ENCODE results near the gene CLEC2D.
"Not testable (repeated sequence)": the region's sequence is repeated elsewhere in the genome, so short reads cannot be mapped to it uniquely, and the experiment has no call there.

Gene CLEC2D

GRCh38 chr12:9731393-9731792, 61.9 kb downstream of the CLEC2D start:
- DNase-seq = no peak

- DNase-seq = no peak
These were observed 62.3 kb downstream of the CLEC2D start for GRCh38 chr12:9731797-9732196.

DNA sequence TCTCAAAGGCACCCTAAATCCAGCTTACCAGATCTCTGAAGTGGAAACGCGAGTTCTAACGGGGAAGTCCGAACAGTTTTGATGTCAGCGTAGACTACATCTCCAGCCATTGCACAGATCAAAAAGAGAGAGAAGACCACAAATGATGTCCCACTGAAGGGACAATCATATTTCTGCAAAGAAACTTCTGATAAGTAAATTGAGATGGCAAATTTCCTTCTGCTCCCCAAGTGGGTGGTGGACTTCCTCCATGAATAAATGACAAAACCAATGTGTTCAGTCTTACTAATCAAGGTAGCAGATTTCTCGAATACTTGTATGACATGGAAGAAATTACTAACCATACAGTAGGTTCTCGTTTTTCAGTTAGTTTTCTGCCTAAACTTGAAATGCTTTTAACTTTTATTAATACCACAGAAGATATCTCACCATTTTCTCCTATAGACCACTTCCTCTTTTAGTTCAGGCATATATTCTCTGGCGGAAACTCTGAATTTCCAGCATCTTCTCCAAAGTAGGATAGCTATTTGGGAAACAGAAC, 63.5 kb downstream of the CLEC2D start, which contains the start of gene CLECL1:
Gene CLECL1 (minus strand): TSS at position 177 of the 541 bp plus-strand sequence.
- DNase-seq = no peak

GRCh38 chr12:9735601-9736000, 66.1 kb downstream of the CLEC2D start:
- no peak for DNase-seq

- no peak for DNase-seq
These were observed 67.6 kb downstream of the CLEC2D start for GRCh38 chr12:9736936-9737705.

GRCh38 chr12:9738905-9739304, 69.4 kb downstream of the CLEC2D start:
- not testable (repeated sequence) for DNase-seq

DNA sequence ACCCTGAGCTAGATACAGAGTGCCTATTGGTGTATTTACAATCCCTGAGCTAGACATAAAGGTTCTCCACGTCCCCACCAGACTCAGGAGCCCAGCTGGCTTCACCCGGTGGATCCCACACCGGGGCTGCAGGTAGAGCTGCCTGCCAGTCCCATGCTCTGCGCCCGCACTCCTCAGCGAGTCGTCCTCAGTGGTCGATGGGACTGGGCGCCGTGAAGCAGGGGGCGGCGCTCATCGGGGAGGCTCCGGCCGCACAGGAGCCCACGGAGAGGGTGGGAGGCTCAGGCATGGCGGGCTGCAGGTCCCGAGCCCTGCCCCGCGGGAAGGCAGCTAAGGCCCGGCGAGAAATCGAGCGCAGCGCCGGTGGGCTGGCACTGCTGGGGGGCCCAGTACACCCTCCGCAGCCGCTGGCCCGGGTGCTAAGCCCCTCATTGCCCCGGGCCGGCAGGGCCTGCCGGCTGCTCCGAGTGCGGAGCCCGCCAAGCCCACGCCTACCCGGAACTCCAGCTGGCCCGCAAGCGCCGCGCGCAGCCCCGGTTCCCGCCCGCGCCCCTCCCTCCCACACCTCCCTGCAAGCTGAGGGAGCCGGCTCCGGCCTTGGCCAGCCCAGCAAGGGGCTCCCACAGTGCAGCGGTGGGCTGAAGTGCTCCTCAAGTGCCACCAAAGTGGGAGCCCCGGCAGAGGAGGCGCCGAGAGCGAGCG, 70.0 kb downstream of the CLEC2D start:
- not testable (repeated sequence) for DNase-seq

DNA sequence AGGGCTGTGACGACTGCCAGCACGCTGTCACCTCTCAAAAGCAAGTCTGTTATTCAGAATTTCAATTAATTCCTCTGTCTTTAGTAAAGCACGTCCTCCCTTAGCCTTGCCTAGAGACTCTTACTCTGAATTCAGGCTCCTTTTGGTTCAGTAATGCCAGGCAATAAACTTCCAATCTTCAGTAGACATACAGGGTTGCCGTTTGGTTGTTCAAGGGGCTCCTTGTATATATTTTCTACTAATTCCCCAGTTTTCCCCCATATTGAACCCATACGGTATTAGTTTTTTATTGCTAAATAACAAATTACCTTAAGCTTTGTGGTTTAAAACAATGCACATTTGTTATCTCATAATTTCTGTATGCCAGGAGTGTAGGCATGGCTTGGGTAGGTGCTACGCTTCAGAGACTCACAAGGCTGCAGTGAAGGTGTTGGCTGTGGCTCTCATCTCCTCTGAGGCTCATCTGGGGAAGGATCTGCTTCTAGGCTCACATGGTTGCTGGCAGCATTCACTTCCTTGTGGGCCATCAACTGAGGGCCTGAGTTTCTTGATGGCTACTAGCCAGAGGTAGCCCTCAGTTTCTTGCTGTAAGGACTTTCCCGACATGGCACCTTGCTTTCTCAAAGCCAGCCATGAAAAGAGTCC, 70.7 kb downstream of the CLEC2D start:
- DNase-seq = no peak

DNA sequence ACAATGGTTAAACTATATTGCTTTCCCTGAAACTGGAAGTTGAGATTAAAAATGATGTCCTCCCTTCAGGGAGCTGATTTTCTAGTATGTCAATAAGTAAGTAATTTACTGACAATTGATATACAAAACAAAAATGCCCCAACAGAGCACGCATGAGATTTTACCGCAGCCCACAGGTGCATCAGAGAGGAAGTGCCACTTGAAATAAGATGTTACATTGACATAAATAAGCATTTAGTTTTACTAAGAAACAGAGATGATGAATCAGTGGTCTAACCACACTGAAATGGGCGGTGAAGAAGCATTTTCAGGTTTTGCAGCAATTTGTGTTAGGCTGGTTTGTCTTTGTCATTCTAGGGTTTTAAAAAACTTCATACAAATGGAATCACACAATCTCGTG, 72.2 kb downstream of the CLEC2D start:
- peak; percentile 74 for DNase-seq

DNA sequence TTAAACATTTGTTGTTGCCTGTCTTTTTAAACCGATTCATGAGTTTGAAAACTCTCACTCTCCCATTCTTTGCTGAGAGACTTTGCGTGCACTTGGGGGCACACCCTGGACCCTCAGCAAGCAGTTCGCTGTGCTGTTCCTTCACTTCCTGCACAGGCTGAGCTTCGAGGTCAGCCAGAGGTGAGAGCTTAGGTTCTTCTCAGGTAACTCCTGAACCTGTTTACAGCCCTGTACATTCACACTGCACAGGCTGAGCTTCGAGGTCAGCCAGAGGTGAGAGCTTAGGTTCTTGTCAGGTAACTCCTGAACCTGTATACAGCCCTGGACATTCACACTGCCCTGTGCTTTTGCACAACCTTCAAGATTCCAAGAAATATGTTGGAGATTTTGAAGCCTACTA, 73.1 kb downstream of the CLEC2D start:
- no peak for DNase-seq

- DNase-seq = no peak
These were observed 75.7 kb downstream of the CLEC2D start for GRCh38 chr12:9745199-9745598.
